Coronary artery (tissue), 2 donors: Measurements from ENCODE around the gene CEP164.

Experiments used
- DNase-seq: peaks from one replicate; pipeline ENCODE4 v3.0.0-alpha.2; 2017; ENCODE audit warnings: low spot score
- H3K27ac ChIP-seq, 2 donors: fragments of 200-600 bp; sonication (generic); one replicate each; pipeline ENCODE4 v1.5.1; 2016 to 2019
- H3K4me3 ChIP-seq: fragments of 200-600 bp; sonication (generic); 2 replicates; pipeline ENCODE4 v1.5.1; 2016; ENCODE audit warnings: mild to moderate bottlenecking, moderate library complexity
- CTCF ChIP-seq: fragments of 200-600 bp; sonication (generic); IDR thresholded peaks from one replicate; pipeline ENCODE4 v1.5.1; 2019; ENCODE audit warnings: antibody characterized with exemption

Gene CEP164

GRCh38 chr11:117414724-117415123 is 87.1 kb downstream of the CEP164 start:
- Histone ChIP-seq H3K4me3 (no peak overlapping the region), H3K27ac (no peak overlapping the region)
- no peak for TF ChIP-seq CTCF
- DNase-seq: no peak

- no peak for TF ChIP-seq CTCF
- DNase-seq: no peak
Observed at GRCh38 chr11:117415358-117415896, 87.8 kb downstream of the CEP164 start.

GRCh38 chr11:117417342-117417741 is 89.7 kb downstream of the CEP164 start:
- Histone ChIP-seq H3K27ac (no peak overlapping the region), H3K4me3 (no peak overlapping the region)
- no peak for TF ChIP-seq CTCF
- DNase-seq: no peak

More at GRCh38 chr11:117415358-117415896, 87.8 kb downstream of the CEP164 start:
- H3K4me3 ChIP-seq: no peak overlapping the region
- no peak overlapping the region for H3K27ac ChIP-seq

- no peak for DNase-seq
- TF ChIP-seq CTCF: no peak
- H3K4me3 ChIP-seq: no peak overlapping the region
Observed at GRCh38 chr11:117417856-117418255, 90.2 kb downstream of the CEP164 start.

GRCh38 chr11:117418737-117419481 is 91.3 kb downstream of the CEP164 start:
- no peak for DNase-seq
- Histone ChIP-seq H3K4me3 (no peak overlapping the region), H3K27ac (no peak overlapping the region)
- no peak for TF ChIP-seq CTCF

More at GRCh38 chr11:117417856-117418255, 90.2 kb downstream of the CEP164 start:
- H3K27ac ChIP-seq: no peak overlapping the region

- no peak for TF ChIP-seq CTCF
- no peak for DNase-seq
- Histone ChIP-seq H3K27ac (no peak overlapping the region), H3K4me3 (no peak overlapping the region)
Observed at GRCh38 chr11:117419482-117420142, 92.0 kb downstream of the CEP164 start.

- DNase-seq: no peak
- TF ChIP-seq CTCF: no peak
- Histone ChIP-seq H3K4me3 (no peak overlapping the region), H3K27ac (no peak overlapping the region)
Observed at GRCh38 chr11:117420143-117420485, 92.5 kb downstream of the CEP164 start.
